HG03354 (cell line): ENCODE results near the gene FLT1.

Source experiments
- ATAC-seq: cut with Tn5 transposase; IDR thresholded peaks from one replicate; pipeline ENCODE4 v1.9.1; 2021; ENCODE audit warnings: mild to moderate bottlenecking; ENCODE audit not compliant: unreplicated experiment, poor library complexity, severe bottlenecking

The FLT1 gene

GRCh38 chr13:28409648-28410047 is 85.3 kb downstream of the FLT1 start:
- no peak for ATAC-seq

- no peak for ATAC-seq
These were observed 86.1 kb downstream of the FLT1 start for GRCh38 chr13:28408863-28409262.

- ATAC-seq = peak; percentile 44
These were observed 86.6 kb downstream of the FLT1 start for GRCh38 chr13:28408235-28408848.

- ATAC-seq = no peak
These were observed 88.1 kb downstream of the FLT1 start for GRCh38 chr13:28406733-28407266.

GRCh38 chr13:28402057-28402381 is 92.9 kb downstream of the FLT1 start:
- ATAC-seq = no peak

GRCh38 chr13:28401303-28402056 is 93.4 kb downstream of the FLT1 start:
- peak; percentile 62 for ATAC-seq

GRCh38 chr13:28396053-28396452 is 98.9 kb downstream of the FLT1 start:
- no peak for ATAC-seq

GRCh38 chr13:28394422-28394821 is 100.5 kb downstream of the FLT1 start:
- ATAC-seq = no peak

- ATAC-seq = no peak
These were observed 101.9 kb downstream of the FLT1 start for GRCh38 chr13:28392896-28393505.

- no peak for ATAC-seq
These were observed 102.5 kb downstream of the FLT1 start for GRCh38 chr13:28392428-28392827.

- ATAC-seq = no peak
These were observed 107.0 kb downstream of the FLT1 start for GRCh38 chr13:28387740-28388501.

GRCh38 chr13:28385362-28385761 is 109.6 kb downstream of the FLT1 start:
- no peak for ATAC-seq

GRCh38 chr13:28384789-28385188 is 110.1 kb downstream of the FLT1 start:
- ATAC-seq = no peak

GRCh38 chr13:28380319-28380718 is 114.6 kb downstream of the FLT1 start:
- ATAC-seq = no peak

GRCh38 chr13:28379371-28380083 is 115.4 kb downstream of the FLT1 start:
- ATAC-seq = no peak

GRCh38 chr13:28376604-28377003 is 118.3 kb downstream of the FLT1 start:
- no peak for ATAC-seq

GRCh38 chr13:28375250-28375930 is 119.5 kb downstream of the FLT1 start:
- no peak for ATAC-seq

GRCh38 chr13:28373810-28374209 is 121.1 kb downstream of the FLT1 start:
- ATAC-seq = no peak

GRCh38 chr13:28370448-28370847 is 124.5 kb downstream of the FLT1 start:
- ATAC-seq = no peak
